Measurements from ENCODE around the gene TCEA3.

TCEA3 gene

DNA sequence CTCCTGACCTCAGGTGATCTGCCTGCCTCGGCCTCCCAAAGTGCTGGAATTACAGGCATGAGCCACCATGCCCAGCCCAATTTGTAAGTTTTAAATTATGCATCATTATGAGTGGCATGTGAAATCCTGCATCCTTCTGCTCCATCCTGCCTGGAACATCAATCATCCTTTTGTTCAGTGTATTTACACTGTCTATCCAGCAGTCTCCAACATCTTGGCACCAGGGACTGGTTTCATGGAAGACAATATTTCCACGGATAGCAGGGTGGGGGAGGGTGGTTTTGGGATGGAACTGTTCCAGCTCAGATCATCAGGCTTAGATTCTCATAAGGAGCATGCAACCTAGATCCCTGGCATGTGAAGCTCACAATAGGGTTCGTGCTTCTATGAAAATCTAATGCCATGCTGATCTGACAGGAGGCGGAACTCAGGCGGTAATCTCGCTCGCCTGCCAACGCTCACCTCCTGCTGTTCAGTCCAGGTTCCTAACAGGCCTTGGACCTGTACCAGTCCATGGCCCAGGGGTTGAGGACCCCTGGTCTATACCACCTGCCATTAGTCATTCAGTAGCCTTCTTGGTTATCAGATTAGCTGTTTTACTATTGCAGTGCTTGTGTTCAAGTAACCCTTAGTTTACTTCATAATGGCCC lies 22.2 kb upstream of the TCEA3 start:
- DNase-seq: no peak

DNA sequence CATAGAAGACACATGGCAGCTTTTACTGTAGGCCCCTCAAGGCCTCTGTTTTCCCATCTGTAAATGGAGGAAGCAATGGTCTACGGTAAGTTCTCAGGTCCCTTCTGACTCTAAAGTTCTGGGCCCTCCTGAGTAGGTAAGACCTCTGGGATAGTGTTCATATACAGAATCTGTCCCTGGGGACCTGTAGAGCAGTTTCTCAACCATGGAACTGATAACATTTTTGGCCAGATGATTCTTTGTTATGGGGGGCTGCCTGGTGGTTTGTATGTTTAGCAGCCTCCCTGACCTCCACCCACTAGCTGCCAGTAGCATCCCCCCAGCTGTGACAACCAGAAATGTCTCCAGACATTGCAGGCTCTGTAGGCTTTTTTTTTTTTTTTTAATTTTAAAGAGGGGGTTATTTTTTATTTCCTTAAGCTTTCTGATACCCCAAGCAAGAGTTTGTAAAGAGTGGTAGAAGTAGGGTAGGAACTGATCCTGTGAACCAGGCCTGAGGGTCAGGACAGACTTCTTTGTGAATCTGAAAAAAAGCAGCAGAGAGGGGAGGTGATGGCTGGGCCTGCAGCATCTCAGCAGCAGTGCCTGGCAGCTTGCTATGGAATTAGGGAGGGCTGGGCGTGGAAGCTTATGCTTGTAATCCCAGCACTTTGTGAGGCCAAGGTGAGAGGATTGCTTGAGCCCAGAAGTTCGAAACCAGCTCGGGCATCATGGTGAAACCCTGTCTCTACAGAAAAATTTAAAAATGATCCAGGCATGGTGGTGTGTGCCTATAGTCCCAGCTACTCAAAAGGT lies 20.2 kb upstream of the TCEA3 start:
- DNase-seq: no peak

GRCh38 chr1:23444104-23444533 lies 19.6 kb upstream of the TCEA3 start:
- no peak for DNase-seq

GRCh38 chr1:23442751-23443150 lies 18.2 kb upstream of the TCEA3 start:
- DNase-seq: no peak

GRCh38 chr1:23441446-23442148 lies 17.0 kb upstream of the TCEA3 start:
- DNase-seq: no peak

- DNase-seq: no peak
Measured at GRCh38 chr1:23438545-23438944, 14.0 kb upstream of the TCEA3 start.

GRCh38 chr1:23437355-23437664 lies 12.8 kb upstream of the TCEA3 start:
- DNase-seq: no peak

DNA sequence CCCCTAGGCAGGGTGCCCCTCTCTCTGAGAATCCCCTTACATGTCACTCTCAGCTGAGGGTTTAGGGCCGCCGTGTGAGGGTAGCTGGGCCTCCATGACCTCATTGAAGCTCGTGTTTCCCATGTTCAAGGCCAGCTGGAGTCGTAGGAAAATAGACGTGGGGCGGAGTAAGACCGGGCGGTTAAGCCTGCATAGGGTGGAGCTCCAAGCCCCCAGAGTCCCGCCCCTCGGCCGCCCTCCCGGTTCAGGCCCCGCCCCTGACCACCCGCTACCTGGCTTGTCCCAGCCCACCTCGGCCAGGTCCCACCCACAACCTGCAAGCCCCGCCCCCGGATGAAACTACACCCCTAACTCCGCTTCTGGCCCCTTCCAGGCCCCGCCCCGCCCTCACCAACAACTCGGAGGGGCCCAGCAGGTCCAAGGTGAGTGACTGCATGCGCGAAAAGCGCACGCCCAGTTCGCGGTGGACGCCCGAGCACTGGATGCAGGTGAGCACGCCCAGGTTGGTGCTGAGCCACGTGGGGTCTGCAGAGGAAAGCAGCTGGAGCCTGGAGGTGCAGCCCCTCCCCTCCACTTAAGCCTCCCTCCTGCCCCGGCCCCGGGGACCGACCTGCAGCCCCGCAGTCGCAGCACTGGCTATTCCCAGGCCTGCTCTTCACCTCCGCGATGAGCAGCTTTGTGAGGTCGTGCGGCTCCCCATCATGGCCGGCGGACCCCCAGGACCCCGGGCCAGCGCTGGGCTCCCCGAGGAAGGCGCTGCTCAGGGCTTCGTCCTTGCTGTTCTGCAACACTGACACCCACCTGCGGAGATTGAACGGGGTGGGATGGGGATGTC lies 12.2 kb upstream of the TCEA3 start:
- DNase-seq: peak; percentile 48

DNA sequence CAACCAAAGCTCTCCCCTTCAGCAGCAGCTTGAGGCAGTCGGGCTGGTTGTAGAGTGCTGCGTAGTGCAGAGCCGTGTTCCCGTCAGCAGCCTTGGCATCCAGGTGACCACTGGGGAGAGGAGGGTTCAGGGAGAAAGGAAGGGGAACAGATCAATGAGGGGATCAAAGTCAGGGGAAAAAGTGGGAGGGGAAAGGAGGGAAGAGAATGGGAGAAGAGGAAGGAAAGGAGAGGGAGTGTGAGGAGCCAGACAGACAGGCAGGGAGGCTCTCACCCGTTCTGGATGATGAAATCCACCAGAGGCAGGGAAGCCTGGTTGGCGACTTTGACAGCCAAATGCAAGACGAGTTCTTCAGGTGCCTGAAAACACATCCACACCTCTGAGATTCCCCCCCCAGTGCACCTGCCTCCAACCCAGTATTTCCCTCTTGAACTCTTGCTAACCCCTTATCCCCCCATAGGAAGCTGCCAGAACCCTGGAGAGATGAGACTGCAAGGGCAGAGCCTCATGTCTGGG lies 9.8 kb upstream of the TCEA3 start:
- no peak for DNase-seq

DNA sequence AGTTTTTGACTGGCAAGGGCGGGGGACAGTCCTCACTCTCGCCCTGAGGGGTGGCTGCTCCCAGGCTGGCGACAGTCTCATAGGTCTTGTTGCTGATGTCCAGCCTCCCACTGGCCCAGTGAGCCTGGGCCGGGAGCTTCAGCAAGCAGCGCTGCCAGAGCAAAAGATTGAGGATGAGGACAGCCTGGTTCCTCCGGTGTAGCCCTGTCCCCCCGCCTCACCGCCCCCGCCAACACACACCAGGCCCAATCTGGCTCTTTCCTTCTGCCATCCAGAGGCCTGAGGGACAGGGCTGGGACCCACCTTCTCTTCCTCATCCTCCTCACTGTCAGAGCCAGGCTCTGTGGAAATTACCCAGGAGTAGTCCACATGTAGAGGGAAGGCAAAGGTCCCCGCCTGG lies 8.6 kb upstream of the TCEA3 start:
- no peak for DNase-seq

GRCh38 chr1:23431431-23431830 lies 6.9 kb upstream of the TCEA3 start:
- DNase-seq: no peak

DNA sequence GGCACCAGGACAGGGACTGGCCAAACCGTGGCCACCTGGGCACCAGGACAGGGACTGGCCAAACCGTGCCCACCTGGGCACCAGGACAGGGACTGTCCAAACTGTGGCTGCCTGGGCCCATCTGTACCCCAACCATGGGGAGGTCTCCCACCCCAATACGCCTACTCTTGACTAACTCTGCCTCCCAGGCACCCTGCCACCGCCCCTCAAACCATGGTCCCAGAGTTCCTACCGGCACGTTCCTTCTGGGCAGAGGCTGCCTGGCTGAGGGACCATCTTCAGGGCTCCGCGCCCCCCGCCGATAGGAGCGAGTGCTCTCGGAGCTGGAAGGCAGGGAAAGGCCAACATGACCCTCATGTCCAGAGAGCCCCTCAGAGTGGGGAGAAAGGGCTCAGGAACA lies 6.3 kb upstream of the TCEA3 start:
- no peak for DNase-seq

- DNase-seq: no peak
Measured at GRCh38 chr1:23428136-23428905, 3.8 kb upstream of the TCEA3 start.

DNA sequence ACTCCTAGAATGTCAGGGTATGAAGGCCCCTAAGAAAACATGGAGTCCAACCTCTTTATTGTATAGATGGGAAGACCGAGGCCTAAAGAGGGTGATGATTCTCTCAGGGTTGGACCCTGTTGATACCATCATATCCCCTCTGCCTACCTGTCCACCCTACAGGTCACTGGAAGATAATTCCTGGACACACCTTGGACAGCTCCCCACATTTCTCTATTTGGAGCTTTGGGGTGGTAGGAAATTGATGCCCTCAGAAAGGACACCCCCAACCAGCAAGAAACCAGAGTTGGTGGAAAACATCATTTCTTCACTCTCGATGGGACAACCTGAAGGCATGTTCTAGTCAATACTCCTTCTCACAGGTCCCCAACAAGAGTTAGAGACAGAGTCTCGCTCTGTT lies 3.0 kb upstream of the TCEA3 start:
- no peak for DNase-seq

DNA sequence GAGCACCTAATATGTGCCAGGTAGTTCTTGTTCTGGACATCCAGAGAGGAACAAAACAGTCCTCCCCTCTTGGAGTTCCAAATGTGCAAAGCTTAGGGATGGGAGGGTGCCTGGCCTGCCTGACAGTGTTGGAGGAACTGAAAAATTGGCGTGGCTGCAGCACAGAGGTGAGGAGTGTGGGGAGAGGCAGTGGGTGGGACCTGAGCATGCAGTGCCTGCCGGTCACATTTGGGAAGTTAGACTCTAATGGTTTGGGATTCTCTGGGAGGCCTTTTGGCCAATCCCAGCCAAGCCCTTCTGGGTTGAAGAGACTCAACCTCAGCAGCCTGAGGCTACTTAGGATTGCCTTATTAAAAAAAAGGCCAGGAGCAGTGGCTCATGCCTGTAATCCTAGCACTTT lies 2.3 kb upstream of the TCEA3 start:
- no peak for DNase-seq

- no peak for DNase-seq
Measured at GRCh38 chr1:23425193-23425494, 596 bp upstream of the TCEA3 start.

DNA sequence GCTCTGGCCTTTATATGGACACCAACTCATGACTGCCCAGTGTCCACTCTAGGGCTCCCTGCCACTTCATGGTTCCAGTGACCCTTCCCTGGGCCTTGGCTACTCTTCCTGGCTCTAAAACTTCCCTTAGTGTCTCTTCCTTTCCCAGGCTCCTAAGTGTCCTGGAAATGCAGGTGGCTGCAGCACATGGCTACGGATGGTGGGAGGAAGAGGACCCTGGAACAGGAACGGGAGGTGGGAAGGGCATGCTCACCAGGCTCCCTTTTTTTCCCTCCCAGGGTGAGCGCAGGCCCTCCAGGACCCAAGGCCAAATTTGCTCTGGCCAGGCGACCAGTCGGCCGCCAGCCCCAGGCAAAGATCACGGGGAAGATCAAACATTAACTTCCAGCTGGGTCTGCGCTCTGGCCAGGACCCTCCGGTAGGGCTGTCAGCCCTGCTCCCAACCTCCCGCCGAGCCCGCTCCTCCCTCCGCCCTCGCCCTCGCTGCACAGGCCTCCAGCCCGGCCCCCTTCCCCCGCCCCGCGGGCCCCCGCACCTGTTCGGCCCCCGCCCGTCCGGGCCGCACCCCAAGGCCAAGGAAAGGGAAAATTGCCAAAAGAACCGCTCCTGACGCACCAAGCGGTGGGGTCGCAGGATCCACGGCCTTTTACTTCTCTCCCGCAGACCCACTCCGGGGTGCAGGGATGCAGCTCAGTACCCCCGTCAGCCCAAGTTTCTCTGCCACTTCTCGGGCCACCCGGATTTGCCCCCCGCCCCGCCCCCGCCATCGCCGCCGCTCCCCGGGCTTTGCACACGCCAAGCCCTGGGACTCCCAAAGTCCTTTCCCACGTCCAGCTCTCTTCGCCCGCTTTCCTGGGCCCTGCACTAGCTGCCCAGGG lies 894 bp downstream of the TCEA3 start:
- DNase-seq: peak; percentile 32

DNA sequence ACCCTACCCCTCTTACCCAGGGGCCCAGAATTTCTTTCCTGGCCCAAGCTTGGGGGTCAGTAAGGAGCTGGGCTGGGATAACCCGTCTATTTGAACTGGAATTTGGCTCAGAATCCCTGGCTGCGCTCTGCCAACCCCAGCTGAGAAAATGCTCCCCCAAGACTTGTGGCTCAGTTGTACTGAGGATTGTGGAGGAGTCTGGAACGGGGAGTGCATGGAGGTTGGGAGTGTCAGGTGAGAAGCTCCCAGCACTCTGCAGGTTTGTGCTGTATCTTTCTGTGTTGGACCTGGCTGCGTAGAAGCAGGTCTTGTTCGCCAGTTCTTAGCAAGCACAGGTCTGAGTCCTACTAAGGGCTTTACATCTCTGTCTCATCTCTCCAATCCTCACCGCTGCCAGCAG lies 1.6 kb downstream of the TCEA3 start:
- DNase-seq: peak; percentile 25

DNA sequence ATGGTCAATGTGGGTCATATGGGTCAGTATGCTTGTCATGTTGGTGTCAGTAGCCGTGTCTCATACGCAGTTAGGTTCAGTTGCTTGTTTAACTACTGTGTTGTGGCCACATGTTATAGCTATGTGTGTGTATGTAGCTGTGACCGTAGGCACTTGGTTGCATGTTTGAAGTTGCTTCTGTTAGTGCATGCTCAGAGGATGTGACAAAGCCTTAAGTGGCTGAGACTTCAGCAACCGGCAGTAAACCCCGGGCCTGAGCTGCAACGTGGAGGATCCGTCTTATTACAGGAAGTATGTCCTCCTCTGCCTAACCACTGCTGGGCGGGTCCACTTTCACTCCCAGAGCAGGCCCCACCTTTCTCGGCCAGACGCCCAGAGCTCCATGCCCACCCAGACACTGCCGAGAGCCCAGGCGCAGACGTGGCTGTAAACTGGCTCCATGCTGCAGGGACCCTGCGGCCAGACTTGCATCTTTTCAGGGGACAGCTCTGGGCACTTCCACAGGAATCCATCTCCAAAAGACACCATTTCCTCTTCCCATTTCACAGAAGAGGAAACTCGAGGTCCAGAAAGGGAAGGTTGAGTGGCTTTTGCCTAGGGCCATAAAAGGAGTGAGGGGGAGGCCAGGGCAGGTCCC lies 2.2 kb downstream of the TCEA3 start:
- peak; percentile 43 for DNase-seq

- DNase-seq: no peak
Measured at GRCh38 chr1:23421753-23422240, 2.8 kb downstream of the TCEA3 start.

DNA sequence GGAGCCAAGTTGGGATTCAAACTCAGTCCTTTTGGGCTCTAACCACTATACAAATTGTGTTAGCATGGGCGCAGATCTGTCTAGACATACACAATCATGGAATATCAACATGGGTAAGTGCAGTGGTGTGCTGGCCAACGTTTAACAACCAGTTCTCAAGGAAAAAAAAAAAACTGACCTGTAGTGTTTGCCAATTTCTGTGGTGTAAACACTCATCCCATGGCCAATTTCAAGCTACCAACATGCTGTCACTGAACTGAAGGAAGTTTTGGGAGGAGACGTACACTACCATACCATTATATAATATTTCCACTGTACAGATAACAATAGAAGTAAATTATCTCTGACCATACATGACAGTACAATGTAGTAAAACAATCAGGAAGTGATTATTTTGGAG lies 3.2 kb downstream of the TCEA3 start:
- no peak for DNase-seq
